ENCODE data around the gene TRAPPC2L.

The TRAPPC2L gene

DNA sequence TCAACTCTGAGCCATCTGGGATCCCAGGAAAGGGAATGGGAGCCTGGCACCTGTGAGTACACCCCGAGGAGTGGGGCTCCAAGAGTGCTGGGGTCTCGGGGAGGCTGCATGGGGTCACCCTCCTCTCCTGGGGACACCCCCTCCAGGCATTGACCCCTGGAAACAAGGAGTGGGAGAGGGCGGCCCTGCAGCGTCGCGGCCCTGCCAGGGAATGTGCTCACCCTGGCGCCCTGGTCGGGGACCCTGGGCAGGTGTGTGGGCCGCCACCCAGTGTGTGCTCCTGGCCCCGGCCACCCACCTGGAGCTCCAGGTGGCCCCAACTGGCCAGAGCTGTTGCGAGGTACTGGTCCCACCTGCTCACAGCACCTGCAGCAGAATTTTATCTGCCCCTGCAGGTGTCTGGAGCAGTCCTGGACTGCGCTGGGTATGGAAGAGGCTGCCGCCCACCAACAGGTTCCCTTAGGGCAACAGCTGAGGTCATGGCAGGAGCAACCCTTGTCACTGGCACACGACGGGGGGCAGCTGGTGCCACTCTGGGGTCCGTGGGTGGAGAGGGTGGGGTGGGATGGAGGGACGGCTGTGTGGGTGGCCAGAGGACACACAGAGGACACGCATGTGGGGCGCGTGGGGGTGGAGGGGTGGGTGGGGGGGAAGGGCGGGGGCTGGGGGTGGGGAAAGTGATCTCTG is 14.9 kb downstream of the TRAPPC2L start:
- Histone ChIP-seq H3K4me3 (ENCODE audit: low read depth, low read length) (no peak overlapping the region), H3K9me3 (no peaks in the 10 kb centered on the region), H3K27me3 (peaks cover 97% of the 10 kb centered on the region), H3K36me3 (no peaks in the 10 kb centered on the region), H3K4me1 (no peaks in the 10 kb centered on the region)
- no peak for DNase-seq
- TF ChIP-seq, protein P1, sequence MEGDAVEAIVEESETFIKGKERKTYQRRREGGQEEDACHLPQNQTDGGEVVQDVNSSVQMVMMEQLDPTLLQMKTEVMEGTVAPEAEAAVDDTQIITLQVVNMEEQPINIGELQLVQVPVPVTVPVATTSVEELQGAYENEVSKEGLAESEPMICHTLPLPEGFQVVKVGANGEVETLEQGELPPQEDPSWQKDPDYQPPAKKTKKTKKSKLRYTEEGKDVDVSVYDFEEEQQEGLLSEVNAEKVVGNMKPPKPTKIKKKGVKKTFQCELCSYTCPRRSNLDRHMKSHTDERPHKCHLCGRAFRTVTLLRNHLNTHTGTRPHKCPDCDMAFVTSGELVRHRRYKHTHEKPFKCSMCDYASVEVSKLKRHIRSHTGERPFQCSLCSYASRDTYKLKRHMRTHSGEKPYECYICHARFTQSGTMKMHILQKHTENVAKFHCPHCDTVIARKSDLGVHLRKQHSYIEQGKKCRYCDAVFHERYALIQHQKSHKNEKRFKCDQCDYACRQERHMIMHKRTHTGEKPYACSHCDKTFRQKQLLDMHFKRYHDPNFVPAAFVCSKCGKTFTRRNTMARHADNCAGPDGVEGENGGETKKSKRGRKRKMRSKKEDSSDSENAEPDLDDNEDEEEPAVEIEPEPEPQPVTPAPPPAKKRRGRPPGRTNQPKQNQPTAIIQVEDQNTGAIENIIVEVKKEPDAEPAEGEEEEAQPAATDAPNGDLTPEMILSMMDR (IDR thresholded peaks at IDR 0.05; ENCODE audit: low read depth, low read length) = no peak

DNA sequence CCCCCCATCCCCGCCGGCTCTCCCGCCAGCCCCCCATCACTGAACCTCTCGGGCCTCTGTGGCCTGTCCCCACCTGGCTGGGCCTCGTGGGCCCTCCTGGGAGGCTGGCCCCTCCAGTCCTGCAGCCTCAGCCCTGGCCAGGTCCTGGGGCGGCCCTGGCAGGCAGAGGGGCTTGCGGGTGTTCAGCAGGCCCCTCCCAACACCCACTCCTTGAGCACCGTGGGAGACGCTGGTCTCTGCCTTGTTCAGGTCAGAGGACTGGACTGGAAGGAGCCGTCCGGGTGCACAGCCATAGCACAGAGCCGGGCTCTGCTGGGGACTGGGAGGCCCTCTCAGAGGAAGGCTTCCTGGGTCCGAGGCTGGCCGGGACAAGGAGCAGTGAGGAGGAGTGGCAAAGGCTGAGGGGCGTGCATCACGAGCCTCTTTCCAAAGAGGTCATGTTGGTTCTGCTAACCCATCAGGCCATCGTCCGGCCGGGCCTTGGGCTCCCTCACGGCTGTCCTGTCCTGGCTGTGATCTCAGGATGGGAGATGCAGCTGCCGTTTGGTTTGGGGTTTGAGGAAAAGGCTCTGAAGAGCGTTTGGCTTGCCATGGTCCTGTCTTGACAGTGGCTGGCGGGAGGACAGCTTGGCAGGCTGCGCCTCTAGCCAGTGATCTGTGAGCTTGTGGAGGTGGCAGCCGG is 15.9 kb downstream of the TRAPPC2L start:
- TF ChIP-seq, protein P1 (IDR thresholded peaks at IDR 0.05; ENCODE audit: low read depth, low read length) = no peak
- no peaks in the 10 kb centered on the region for H3K9me3 ChIP-seq
- H3K4me1 ChIP-seq = no peaks in the 10 kb centered on the region
- H3K4me3 ChIP-seq (ENCODE audit: low read depth, low read length) = no peak overlapping the region
- H3K36me3 ChIP-seq = no peaks in the 10 kb centered on the region
- peaks cover 97% of the 10 kb centered on the region for H3K27me3 ChIP-seq
- DNase-seq = no peak

DNA sequence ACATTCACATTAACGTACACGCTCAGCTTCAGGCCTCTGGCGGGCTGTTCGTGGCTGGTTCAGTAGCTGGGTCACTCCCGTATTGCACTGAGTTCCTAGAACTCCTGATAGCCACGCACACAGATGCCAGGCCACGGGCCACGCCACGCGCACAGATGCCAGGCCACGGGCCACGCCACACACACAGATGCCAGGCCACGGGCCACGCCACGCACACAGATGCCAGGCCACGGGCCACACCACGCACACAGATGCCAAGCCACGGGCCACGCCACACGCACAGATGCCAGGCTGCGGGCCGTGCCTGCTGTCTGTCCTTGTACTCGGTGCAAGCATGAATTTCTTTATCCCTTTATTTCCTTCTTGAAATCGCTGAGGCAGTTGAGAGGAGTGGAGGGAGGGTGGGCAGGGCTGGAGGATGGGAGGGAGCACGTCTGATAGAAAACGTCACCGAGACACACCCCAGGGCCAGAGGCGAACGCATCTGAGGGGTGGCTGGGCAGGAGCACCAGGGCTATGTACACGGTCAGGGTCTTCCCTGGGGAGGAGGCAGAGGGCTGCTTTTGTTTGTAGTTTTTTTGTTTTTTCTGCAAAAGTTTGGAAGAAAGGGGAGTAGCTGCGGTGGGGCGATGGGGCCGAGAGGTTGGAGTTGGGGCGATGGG is 18.1 kb downstream of the TRAPPC2L start:
- TF ChIP-seq, protein P1 (IDR thresholded peaks at IDR 0.05; ENCODE audit: low read depth, low read length) = no peak
- H3K4me1 ChIP-seq = no peaks in the 10 kb centered on the region
- no peaks in the 10 kb centered on the region for H3K9me3 ChIP-seq
- H3K4me3 ChIP-seq (ENCODE audit: low read depth, low read length) = no peak overlapping the region
- H3K27me3 ChIP-seq = peaks cover 97% of the 10 kb centered on the region
- DNase-seq = no peak
- no peaks in the 10 kb centered on the region for H3K36me3 ChIP-seq

DNA sequence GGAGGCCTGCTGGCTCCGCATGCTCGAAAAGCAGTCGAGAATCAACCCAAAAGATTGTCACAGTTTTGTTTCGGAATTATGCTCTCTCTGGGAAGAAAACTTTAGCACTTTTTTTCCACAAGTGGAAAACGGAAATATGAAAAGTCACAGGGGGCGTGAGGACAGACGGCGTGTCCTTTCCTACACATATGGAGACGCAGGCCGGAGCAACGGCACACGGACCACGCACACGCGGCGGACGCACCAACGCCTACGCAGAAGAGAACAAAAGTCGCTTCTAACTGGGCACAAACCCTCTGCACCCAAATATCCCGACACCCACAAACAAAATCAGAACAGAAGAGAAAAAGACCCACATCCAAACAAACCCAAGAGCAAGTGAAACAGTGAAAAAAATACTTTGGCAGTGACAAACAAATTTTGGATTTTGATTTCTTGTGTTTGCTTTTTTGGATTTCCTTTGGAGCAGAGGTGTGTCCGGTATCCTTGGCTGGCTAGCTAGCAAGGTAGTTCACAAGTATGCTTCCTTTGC is 18.8 kb downstream of the TRAPPC2L start:
- Histone ChIP-seq H3K27me3 (peaks cover 97% of the 10 kb centered on the region), H3K36me3 (no peaks in the 10 kb centered on the region), H3K4me3 (ENCODE audit: low read depth, low read length) (no peak overlapping the region), H3K9me3 (no peaks in the 10 kb centered on the region), H3K4me1 (no peaks in the 10 kb centered on the region)
- DNase-seq = no peak
- TF ChIP-seq, protein P1 (IDR thresholded peaks at IDR 0.05; ENCODE audit: low read depth, low read length) = no peak

DNA sequence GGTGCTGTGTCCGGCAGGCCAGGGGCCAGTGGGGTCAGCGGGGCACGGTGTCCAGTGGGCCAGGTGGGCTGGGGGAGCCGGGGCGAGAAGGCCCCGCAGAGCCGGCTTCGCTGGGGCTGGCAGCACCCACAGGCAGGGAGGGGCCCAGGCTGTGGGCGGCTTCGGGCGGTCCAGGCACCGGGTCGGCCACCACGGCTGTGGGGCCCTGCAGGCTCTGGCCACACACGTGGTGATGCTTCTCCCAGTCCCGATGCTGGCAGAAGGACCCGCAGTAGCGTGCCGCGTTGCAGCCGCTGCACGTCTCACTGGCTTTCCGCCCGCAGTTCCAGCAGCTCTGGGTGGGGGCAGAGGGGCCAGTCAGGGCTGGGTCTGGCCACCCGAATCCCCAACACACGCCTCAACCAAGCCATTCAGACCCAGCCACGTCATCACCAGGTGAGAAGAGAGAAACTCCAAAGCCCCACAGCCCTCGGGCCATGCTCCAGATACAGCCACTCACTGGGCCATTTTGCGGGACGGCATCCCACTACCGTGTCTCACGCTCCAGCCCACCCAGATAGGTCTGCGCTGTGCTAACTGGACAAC is 20.1 kb downstream of the TRAPPC2L start:
- no peaks in the 10 kb centered on the region for H3K36me3 ChIP-seq
- peaks cover 97% of the 10 kb centered on the region for H3K27me3 ChIP-seq
- TF ChIP-seq, protein P1 (IDR thresholded peaks at IDR 0.05; ENCODE audit: low read depth, low read length) = no peak
- no peak for DNase-seq
- no peaks in the 10 kb centered on the region for H3K9me3 ChIP-seq
- no peaks in the 10 kb centered on the region for H3K4me1 ChIP-seq
- no peak overlapping the region for H3K4me3 ChIP-seq (ENCODE audit: low read depth, low read length)
